ENCODE results near the gene SOX9.

The SOX9 gene

GRCh38 chr17:72162569-72162968 lies 41.7 kb downstream of the SOX9 start:
- DNase-seq (ENCODE audit: low spot score): no peak

DNA sequence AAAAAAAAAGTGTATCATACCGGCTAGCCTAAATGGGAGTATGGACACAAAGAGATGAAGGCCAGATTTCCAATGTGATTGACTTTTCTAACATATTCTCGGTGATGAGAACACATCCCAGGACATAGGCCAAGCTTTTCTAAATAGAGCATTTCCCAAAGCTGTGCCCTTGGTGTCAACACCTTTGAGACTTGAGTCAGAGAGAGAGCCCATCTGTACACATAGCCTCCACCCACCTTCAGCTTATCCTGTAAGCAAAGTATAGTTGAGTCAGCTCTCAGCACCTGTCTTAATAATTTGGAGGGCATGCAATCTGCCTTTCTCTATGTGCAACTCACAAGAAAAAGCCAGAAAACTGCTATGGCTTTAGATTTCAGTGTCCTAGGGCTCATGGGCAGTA lies 42.7 kb downstream of the SOX9 start:
- no peak for DNase-seq (ENCODE audit: low spot score)

DNA sequence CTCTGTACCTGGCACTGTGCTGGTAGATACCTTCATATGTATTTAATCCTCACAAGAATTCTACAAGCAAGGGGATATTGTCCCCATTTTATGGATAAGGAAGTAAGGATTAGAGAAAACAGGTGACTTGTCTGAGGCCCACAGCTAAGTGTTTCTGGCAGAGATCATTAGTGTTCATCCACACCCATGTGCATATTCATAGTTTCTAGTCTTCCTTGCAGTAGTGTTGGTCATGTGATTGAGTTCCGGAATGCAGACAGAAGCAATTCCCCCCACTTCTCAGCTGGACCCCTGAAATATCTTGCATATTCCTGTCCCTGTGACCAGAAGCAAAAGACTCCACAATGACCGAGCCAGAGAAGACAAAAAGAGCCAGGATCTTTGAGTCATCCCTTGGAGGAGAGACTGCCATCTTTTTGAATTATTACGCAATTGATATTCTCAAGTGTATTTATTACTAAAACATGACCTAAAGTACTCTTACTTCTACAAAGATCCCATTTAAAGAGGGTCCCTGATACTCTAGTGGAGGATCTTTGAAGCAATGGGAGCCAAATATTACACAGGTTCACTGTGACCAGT lies 43.4 kb downstream of the SOX9 start:
- DNase-seq (ENCODE audit: low spot score): no peak

GRCh38 chr17:72165192-72165866 lies 44.5 kb downstream of the SOX9 start:
- DNase-seq (ENCODE audit: low spot score): no peak

DNA sequence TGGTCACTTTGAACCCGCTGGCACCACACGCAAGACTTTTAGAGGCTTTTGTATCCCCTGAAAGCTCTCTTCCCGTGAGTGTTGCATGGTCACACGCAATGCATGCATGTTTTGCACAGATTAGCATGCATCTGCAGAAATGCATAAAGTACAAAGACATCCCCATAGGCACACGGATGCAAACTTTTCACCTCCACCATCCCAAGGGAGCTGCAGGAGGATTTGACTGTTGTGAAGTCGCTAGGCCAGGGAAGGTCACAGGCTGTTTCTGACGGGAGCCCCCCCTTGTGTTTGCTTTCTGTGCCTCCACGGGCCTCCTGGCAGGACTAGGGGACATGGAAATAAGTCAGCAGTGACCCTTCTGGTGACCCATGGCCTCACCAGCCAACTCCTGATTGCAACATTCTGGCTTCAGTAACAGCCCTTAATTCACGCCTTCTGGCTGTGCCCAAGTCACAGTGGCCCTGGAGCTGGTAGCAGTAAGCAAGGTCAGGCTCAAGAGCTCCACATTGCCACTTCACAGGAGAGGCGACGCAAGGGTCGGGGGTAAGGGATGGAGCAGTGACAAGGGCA lies 45.1 kb downstream of the SOX9 start:
- DNase-seq (ENCODE audit: low spot score): no peak

- DNase-seq (ENCODE audit: low spot score): no peak
These were observed 46.8 kb downstream of the SOX9 start for GRCh38 chr17:72167593-72167992.

DNA sequence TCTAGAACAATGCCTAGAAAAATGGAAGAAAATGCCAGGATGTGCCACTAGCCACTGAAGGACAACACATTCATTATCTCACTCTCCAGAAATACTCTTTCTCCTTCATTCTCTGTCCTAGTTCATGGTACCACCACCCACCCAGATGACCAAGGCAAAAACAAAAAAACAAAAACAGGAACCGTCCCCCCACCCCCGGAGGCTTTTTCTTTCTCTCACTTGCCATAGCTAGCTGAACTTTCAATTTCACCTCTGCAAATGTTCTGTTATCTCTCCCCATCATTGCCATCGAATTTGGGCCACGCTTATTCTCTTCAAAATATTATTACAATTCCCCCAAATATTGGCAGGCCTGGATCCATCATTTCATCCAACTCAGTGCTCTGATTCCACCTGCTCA lies 49.0 kb downstream of the SOX9 start:
- no peak for DNase-seq (ENCODE audit: low spot score)

DNA sequence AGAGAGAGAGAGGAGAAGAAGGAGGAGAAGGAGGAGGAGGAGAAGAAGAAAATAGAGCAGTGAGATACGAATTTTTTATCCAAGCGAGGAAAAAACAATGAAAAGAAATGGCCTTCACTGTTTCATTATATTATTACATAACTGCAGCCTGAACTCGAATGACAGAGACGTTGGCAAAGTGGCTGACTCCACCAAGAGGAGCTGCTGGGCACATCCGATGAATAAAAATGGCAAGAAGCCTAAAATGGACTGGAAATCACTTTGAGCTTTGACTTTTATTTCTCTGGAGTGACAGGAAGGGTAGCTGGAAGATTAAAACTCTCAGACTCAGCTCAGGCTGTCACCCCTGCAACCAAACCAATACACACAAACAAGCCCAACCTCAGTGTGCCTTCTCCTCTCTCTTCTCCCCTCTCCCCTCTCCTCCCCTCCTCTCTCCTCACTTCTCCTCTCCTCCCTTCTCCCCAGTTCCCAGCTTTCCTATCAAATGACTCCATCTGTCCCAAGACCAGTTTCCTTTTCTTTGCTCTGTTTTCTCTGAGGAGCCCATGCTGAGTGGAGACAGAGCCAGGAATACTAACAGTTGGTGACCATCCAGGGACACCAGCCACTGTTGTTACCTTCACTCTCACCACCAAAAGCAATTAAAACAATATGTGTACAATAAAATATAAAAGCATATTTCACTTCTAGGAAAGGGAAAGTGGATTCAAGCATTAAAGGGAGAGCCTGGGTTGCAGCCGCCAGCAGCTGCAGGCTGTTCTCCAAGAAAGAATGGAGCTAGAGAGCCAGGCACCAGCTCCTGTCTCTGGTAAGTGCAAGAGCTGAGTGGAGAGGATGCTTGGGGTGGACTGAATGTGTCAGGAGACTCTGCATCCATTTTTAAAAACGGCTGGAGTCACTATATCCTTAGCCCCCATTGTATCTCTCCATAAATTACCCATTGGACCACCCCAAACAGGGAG lies 51.2 kb downstream of the SOX9 start:
- no peak for DNase-seq (ENCODE audit: low spot score)

- no peak for DNase-seq (ENCODE audit: low spot score)
These were observed 52.8 kb downstream of the SOX9 start for GRCh38 chr17:72173499-72174116.

DNA sequence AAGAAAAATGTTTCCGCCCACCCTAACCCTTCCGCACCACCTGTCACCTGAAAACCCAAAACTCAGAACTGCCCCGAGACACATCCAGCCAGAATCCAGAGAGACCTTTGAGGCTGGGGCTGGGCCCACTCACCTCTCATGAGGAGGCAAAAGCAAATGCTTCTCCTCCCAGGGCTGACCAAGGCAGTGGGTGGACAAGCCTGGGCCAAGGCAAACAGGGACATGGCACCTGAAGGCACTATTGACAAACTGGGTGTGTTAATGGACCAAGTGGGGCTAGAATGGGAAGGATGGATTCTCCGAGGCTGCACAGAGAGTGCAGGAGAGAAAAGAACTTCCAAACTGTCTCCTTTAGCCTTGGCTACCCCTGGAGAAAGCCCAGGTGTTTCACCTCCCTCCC lies 54.4 kb downstream of the SOX9 start:
- DNase-seq (ENCODE audit: low spot score): no peak
